Lower leg skin (tissue), 4 donors: ENCODE data around the gene ZNF778. TPM values are rescaled to one million over a fixed set of nuclear protein-coding genes. Genes with fewer than 3 reads are reported as not detected.

Experiments
- DNase-seq, 2 donors: peaks; one replicate each; pipeline ENCODE4 v3.0.0-alpha.2; 2019; ENCODE audit warnings: low spot score in 2 of 2
- H3K4me3 ChIP-seq: fragments of 200-600 bp; sonication (generic); 2 replicates; pipeline ENCODE4 v1.5.1; 2017; ENCODE audit warnings: mild to moderate bottlenecking, low read depth; ENCODE audit not compliant: poor library complexity, severe bottlenecking
- CTCF ChIP-seq, 3 donors: fragments of 450-650 bp; IDR thresholded peaks; one replicate each; pipeline ENCODE4 v1.5.1; 2016; ENCODE audit warnings: antibody characterized with exemption in 3 of 3, mild to moderate bottlenecking in 3 of 3, moderate library complexity in 2 of 3
- POLR2A ChIP-seq, 2 donors: fragments of 450-650 bp; IDR thresholded peaks; one replicate each; pipeline ENCODE4 v1.6.1; 2016 to 2017; ENCODE audit warnings: antibody characterized with exemption in 2 of 2, mild to moderate bottlenecking in 1 of 2, moderate library complexity in 1 of 2
- WGBS, 2 donors: methylation state at CpG; one replicate each; pipeline ENCODE4 v1.1.5; 2018; 5-methylcytosine and 5-hydroxymethylcytosine counted together
- intact Hi-C: fragments of 100-400 bp; cut with DNase I; formaldehyde crosslinking; loops from one replicate; pipeline ENCODE4 v1.15.0; 2023; ENCODE audit warnings: low total_unique reads
- total RNA-seq, 4 donors: library from RNA; depleted of rRNA; stranded (reverse); fragments of >200 nt; gene quantifications; one replicate each; pipeline ENCODE4 v1.1.0, GENCODE V29; 2016

ZNF778 gene
- total RNA-seq, 4 donors from 2014 or later, result 10.9 to 34.8 (median 18.1) TPM

GRCh38 chr16:89270666-89271345 is 53.3 kb downstream of the ZNF778 start:
- intact Hi-C loops, result no loop called here
- 92 to 93% methylated on average over 31 to 32 of the region's 32 CpGs for WGBS, 2 donors
- no peak overlapping the region for H3K4me3 ChIP-seq
- DNase-seq, result no peak
- TF ChIP-seq POLR2A (IDR thresholded peaks at IDR 0.05) (no peak), CTCF (IDR thresholded peaks at IDR 0.05) (no peak)

GRCh38 chr16:89272631-89273030 is 55.1 kb downstream of the ZNF778 start:
- no peak overlapping the region for H3K4me3 ChIP-seq
- TF ChIP-seq CTCF (IDR thresholded peaks at IDR 0.05) (no peak), POLR2A (IDR thresholded peaks at IDR 0.05) (no peak)
- WGBS, 2 donors, result 96 to 97% methylated on average over 6 of the region's 6 CpGs
- no peak for DNase-seq
- intact Hi-C loops, result no loop called here

GRCh38 chr16:89273741-89274472 is 56.4 kb downstream of the ZNF778 start:
- TF ChIP-seq CTCF (IDR thresholded peaks at IDR 0.05) (no peak), POLR2A (IDR thresholded peaks at IDR 0.05) (no peak)
- WGBS, 2 donors, result 90 to 92% methylated on average over 15 to 17 of the region's 19 CpGs
- intact Hi-C loops, result no loop called here
- DNase-seq, result no peak
- no peak overlapping the region for H3K4me3 ChIP-seq

GRCh38 chr16:89274561-89275283 is 57.2 kb downstream of the ZNF778 start:
- TF ChIP-seq CTCF (IDR thresholded peaks at IDR 0.05), result no peak
- TF ChIP-seq POLR2A (IDR thresholded peaks at IDR 0.05), result no peak
- WGBS, 2 donors, result 92 to 95% methylated on average over 23 to 28 of the region's 30 CpGs
- no peak for DNase-seq
- intact Hi-C loops, result no loop called here
- no peak overlapping the region for H3K4me3 ChIP-seq

- 95 to 96% methylated on average over 11 of the region's 11 CpGs for WGBS, 2 donors
- H3K4me3 ChIP-seq, result no peak overlapping the region
- TF ChIP-seq CTCF (IDR thresholded peaks at IDR 0.05), result no peak
- no peak for DNase-seq
- intact Hi-C loops, result no loop called here
Observed at GRCh38 chr16:89275284-89275584, 57.7 kb downstream of the ZNF778 start.
